Erythroblast (primary cell): Measurements from ENCODE around the gene PHF21A.

Experiments used
- GATA1 ChIP-seq: IDR thresholded peaks from 2 replicates; pipeline ENCODE4 v1.6.1; 2011; ENCODE audit warnings: low read depth, mild to moderate bottlenecking, control low read depth, low read length, moderate library complexity
- POLR2A ChIP-seq: IDR thresholded peaks from 2 replicates; pipeline ENCODE4 v1.6.1; 2011; ENCODE audit warnings: mild to moderate bottlenecking, low read length

- TF ChIP-seq POLR2A (no peak), GATA1 (no peak)
These were observed 22.0 kb upstream of the PHF21A start for GRCh38 chr11:46143049-46143806.
